CD14-positive monocyte (primary cell): Measurements from ENCODE around the gene MIDN. TPM values are rescaled to one million over a fixed set of nuclear protein-coding genes. Genes with fewer than 3 reads are reported as not detected.

Experiments
- DNase-seq, 3 donors: peaks; one replicate each; pipeline ENCODE4 v3.0.0-alpha.2; 2011 to 2022
- H2AFZ ChIP-seq: 2 replicates; pipeline ENCODE4 v1.6.0; 2012; ENCODE audit warnings: mild to moderate bottlenecking, low read depth, low read length, inconsistent platforms; ENCODE audit not compliant: insufficient read depth, poor library complexity, severe bottlenecking
- H3K27ac ChIP-seq, 2 donors: 1 replicate in 1 of 2; 2 replicates in 1 of 2; pipeline ENCODE4 v1.5.1; 2012 to 2013; ENCODE audit warnings: low read length in 2 of 2, control low read depth in 1 of 2, inconsistent platforms in 1 of 2, low read depth in 1 of 2, mild to moderate bottlenecking in 1 of 2
- H3K27me3 ChIP-seq, 2 donors: one replicate each; pipeline versions ENCODE4 v1.6.0 to v1.6.1; 2011 to 2013; ENCODE audit warnings: low read length in 2 of 2; ENCODE audit not compliant: control insufficient read depth in 2 of 2, insufficient read depth in 2 of 2
- H3K36me3 ChIP-seq, 2 donors: replicated peaks in 1 of 2; 1 replicate in 1 of 2; 2 replicates in 1 of 2; pipeline versions ENCODE4 v1.5.1 to v1.6.1; 2012 to 2013; ENCODE audit warnings: low read length in 2 of 2, control low read depth in 1 of 2, inconsistent platforms in 1 of 2, mild to moderate bottlenecking in 1 of 2; ENCODE audit not compliant: insufficient read depth in 2 of 2, control insufficient read depth in 1 of 2
- H3K4me1 ChIP-seq, 2 donors: 1 replicate in 1 of 2; 2 replicates in 1 of 2; pipeline versions ENCODE4 v1.5.1 to v1.6.1; 2012 to 2013; ENCODE audit warnings: low read length in 2 of 2, control low read depth in 1 of 2, inconsistent platforms in 1 of 2, mild to moderate bottlenecking in 1 of 2, moderate library complexity in 1 of 2; ENCODE audit not compliant: insufficient read depth in 2 of 2, control insufficient read depth in 1 of 2
- H3K4me2 ChIP-seq: replicated peaks from 2 replicates; pipeline ENCODE3; 2012; ENCODE audit warnings: low read length, moderate library complexity, mild to moderate bottlenecking; ENCODE audit not compliant: poor library complexity, severe bottlenecking; ENCODE audit errors: extremely low read depth
- H3K4me3 ChIP-seq, 3 experiments: fragments of 200-600 bp in 1 of 3; sonication (generic) in 1 of 3; replicated peaks in 1 of 3; 1 replicate in 2 of 3; 2 replicates in 1 of 3; pipeline ENCODE4 v1.5.1; 2011 to 2013; ENCODE audit warnings: low read length in 3 of 3, mild to moderate bottlenecking in 3 of 3, control low read depth in 2 of 3, low read depth in 2 of 3, inconsistent platforms in 1 of 3, moderate library complexity in 1 of 3
- H3K79me2 ChIP-seq: 2 replicates; pipeline ENCODE4 v1.6.0; 2012; ENCODE audit warnings: mild to moderate bottlenecking, control low read depth, inconsistent platforms, low read length, moderate library complexity; ENCODE audit not compliant: insufficient read depth
- H3K9ac ChIP-seq: 2 replicates; pipeline ENCODE4 v1.6.0; 2017; ENCODE audit warnings: low read length, mild to moderate bottlenecking; ENCODE audit not compliant: insufficient read depth, poor library complexity, severe bottlenecking
- H3K9me3 ChIP-seq, 2 donors: replicated peaks in 1 of 2; 1 replicate in 1 of 2; 2 replicates in 1 of 2; pipeline versions ENCODE4 v1.5.1 to v1.6.1; 2012 to 2013; ENCODE audit warnings: low read length in 2 of 2, control low read depth in 1 of 2; ENCODE audit not compliant: control insufficient read depth in 1 of 2, insufficient read depth in 1 of 2
- H4K20me1 ChIP-seq: 2 replicates; pipeline ENCODE4 v1.6.0; 2012; ENCODE audit warnings: mild to moderate bottlenecking, low read length, control low read depth, moderate library complexity; ENCODE audit not compliant: insufficient read depth
- H3K27ac Mint-ChIP-seq, 7 donors: one replicate each; pipeline ENCODE4 v1.8.0; 2020; ENCODE audit warnings: mild to moderate bottlenecking in 7 of 7, mixed read lengths in 7 of 7, moderate library complexity in 6 of 7, inconsistent platforms in 2 of 7
- H3K27me3 Mint-ChIP-seq, 3 donors: one replicate each; pipeline ENCODE4 v1.8.0; 2021 to 2022; ENCODE audit warnings: low read depth in 3 of 3, mild to moderate bottlenecking in 3 of 3, mixed read lengths in 3 of 3, moderate library complexity in 3 of 3, inconsistent platforms in 1 of 3
- H3K36me3 Mint-ChIP-seq, 2 donors: one replicate each; pipeline ENCODE4 v1.8.0; 2020; ENCODE audit warnings: mixed read lengths in 2 of 2, inconsistent platforms in 1 of 2, mild to moderate bottlenecking in 1 of 2
- H3K4me1 Mint-ChIP-seq: one replicate; pipeline ENCODE4 v1.8.0; 2020; ENCODE audit warnings: mild to moderate bottlenecking, mixed read lengths
- H3K4me3 Mint-ChIP-seq, 2 donors: one replicate each; pipeline ENCODE4 v1.8.0; 2020; ENCODE audit warnings: mild to moderate bottlenecking in 2 of 2, mixed read lengths in 2 of 2, moderate library complexity in 1 of 2
- H3K9me3 Mint-ChIP-seq, 7 donors: one replicate each; pipeline ENCODE4 v1.8.0; 2020 to 2022; ENCODE audit warnings: mixed read lengths in 7 of 7, mild to moderate bottlenecking in 6 of 7, moderate library complexity in 6 of 7, inconsistent platforms in 2 of 7
- CTCF ChIP-seq: fragments of 200-600 bp; IDR thresholded peaks from one replicate; pipeline ENCODE4 v1.8.0; 2022; ENCODE audit warnings: antibody characterized with exemption, mild to moderate bottlenecking
- WGBS: methylation state at CpG from one replicate; pipeline ENCODE4 v1.1.5; 2013; ENCODE audit warnings: missing lambda C conversion rate; ENCODE audit not compliant: insufficient coverage; 5-methylcytosine and 5-hydroxymethylcytosine counted together
- intact Hi-C, 2 donors: fragments of 100-400 bp; cut with micrococcal nuclease; formaldehyde crosslinking; loops; one replicate each; pipeline versions ENCODE4 v1.15.0 to v1.15.1; 2023
- polyA plus RNA-seq, 3 donors: library from polyadenylated mRNA; depleted of rRNA in 1 of 3; unstranded in 2 of 3; stranded (reverse) in 1 of 3; fragments of 300-500 nt in 2 of 3; fragments of >200 nt in 1 of 3; fragmentation: Illumina TruSeq in 2 of 3; gene quantifications; 1 replicate in 2 of 3; 2 replicates in 1 of 3; pipeline ENCODE4 v1.2.3, GENCODE V29; 2012 to 2021

Gene MIDN
- polyA plus RNA-seq, 3 donors = 5.6 to 301 (median 11.0) TPM

GRCh38 chr19:1254530-1255185, 6.3 kb downstream of the MIDN start:
- Histone ChIP-seq H3K9me3 (no peaks in the 10 kb centered on the region), H3K36me3 (peaks cover 49 to 60% of the 10 kb centered on the region in 2 donors), H4K20me1 (peaks cover 93% of the 10 kb centered on the region), H3K4me2 (peak overlapping the region; percentile 96), H3K79me2 (peaks cover 79% of the 10 kb centered on the region), H2AFZ (no peak overlapping the region), H3K9ac (no peak overlapping the region), H3K27me3 (no peaks in the 10 kb centered on the region), H3K4me1 (peaks cover 58 to 65% of the 10 kb centered on the region in 2 donors), H3K4me3 (peak overlapping the region in 1 of 3 experiments; percentile 99), H3K27ac (peak overlapping the region; percentile 13 to 92)
- Mint-ChIP-seq H3K4me1 (peaks cover 44% of the 10 kb centered on the region), H3K27me3 (peaks cover 0 to 4% (median 0%) of the 10 kb centered on the region in 3 donors), H3K27ac (peak overlapping the region; percentile 51 to 89 (median 81)), H3K4me3 (peak overlapping the region in 1 of 2 donors; percentile 41), H3K36me3 (peaks cover 37 to 59% of the 10 kb centered on the region in 2 donors), H3K9me3 (peaks cover 0 to 2% (median 0%) of the 10 kb centered on the region in 7 donors)
- 96% methylated on average over 20 of the region's 20 CpGs for WGBS
- TF ChIP-seq CTCF = no peak
- no peak for DNase-seq
- intact Hi-C loops = no loop called here

- peaks cover 49 to 60% of the 10 kb centered on the region in 2 donors for H3K36me3 ChIP-seq
- peaks cover 0 to 6% (median 0%) of the 10 kb centered on the region in 3 donors for H3K27me3 Mint-ChIP-seq
- H2AFZ ChIP-seq = no peak overlapping the region
- peaks cover 37 to 59% of the 10 kb centered on the region in 2 donors for H3K36me3 Mint-ChIP-seq
- peaks cover 48% of the 10 kb centered on the region for H3K4me1 Mint-ChIP-seq
- no peaks in the 10 kb centered on the region for H3K9me3 ChIP-seq
- intact Hi-C loops = no loop called here
- no peak for DNase-seq
- no peak overlapping the region for H3K4me3 Mint-ChIP-seq
- H3K4me2 ChIP-seq = no peak overlapping the region
- peaks cover 97% of the 10 kb centered on the region for H4K20me1 ChIP-seq
- TF ChIP-seq CTCF = no peak
- H3K27ac ChIP-seq = peak overlapping the region; percentile 27 to 92
- peaks cover 0 to 2% (median 0%) of the 10 kb centered on the region in 7 donors for H3K9me3 Mint-ChIP-seq
- WGBS = 92% methylated on average over 41 of the region's 52 CpGs
- H3K27me3 ChIP-seq = no peaks in the 10 kb centered on the region
- H3K9ac ChIP-seq = no peak overlapping the region
- H3K4me3 ChIP-seq = peak overlapping the region in 1 of 3 experiments; percentile 99
- peaks cover 66 to 73% of the 10 kb centered on the region in 2 donors for H3K4me1 ChIP-seq
- H3K27ac Mint-ChIP-seq = peak overlapping the region; percentile 51 to 89 (median 81)
- H3K79me2 ChIP-seq = peaks cover 76% of the 10 kb centered on the region
Measured at GRCh38 chr19:1255186-1256161, 7.1 kb downstream of the MIDN start.
